Peyer's patch (tissue), 4 donors: Measurements from ENCODE around the gene PDE2A.

ENCODE experiments used
- CTCF ChIP-seq, 6 experiments: fragments of 450-650 bp in 4 of 6; fragments of 200-600 bp in 2 of 6; sonication (generic) in 1 of 6; IDR thresholded peaks; one replicate each; pipeline ENCODE4 v1.5.1; 2017 to 2019; ENCODE audit warnings: antibody characterized with exemption in 6 of 6, mild to moderate bottlenecking in 3 of 6, moderate library complexity in 1 of 6
- POLR2A ChIP-seq, 2 donors: fragments of 450-650 bp; IDR thresholded peaks; one replicate each; pipeline ENCODE4 v1.5.1; 2017; ENCODE audit warnings: antibody characterized with exemption in 2 of 2, mild to moderate bottlenecking in 2 of 2, moderate library complexity in 2 of 2

GRCh38 chr11:72606748-72607468 lies 67.3 kb downstream of the PDE2A start:
- TF ChIP-seq CTCF (IDR thresholded peaks at IDR 0.05) (no peak), POLR2A (IDR thresholded peaks at IDR 0.05) (no peak)
